GM18907 (cell line): ENCODE results near the gene RPL10L.

Experiments
- ATAC-seq: cut with Tn5 transposase; IDR thresholded peaks from one replicate; pipeline ENCODE4 v1.9.1; 2021; ENCODE audit warnings: mild to moderate bottlenecking, moderate library complexity; ENCODE audit not compliant: unreplicated experiment

Gene RPL10L

DNA sequence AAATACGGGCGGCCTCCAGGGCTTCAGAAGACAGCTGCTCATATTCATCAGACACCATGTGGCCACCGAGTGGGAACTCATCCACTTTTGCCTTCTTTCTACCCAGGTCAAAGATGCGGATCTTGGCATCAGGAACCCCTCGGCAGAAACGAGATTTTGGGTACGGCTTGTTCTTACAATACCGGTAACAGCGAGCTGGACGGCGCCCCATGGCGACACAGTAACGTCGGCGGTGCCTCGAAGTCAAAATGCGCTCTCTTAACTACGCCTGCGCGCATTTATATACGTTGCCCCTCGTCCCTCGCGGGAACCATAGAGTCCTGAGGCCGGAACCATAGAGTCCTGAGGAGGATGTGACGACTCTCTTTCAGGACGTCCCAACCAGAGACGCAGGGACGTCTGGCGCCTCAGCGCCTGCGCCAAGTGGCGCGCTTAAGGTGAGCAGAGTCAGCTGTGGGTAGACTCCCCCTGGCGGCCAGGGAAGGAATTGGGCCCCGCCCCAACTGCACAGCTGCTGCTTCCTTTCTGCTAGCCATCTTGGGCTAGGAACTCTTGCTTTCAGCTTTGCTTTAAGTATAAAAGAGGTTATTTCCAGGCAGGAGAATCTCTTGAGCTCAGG lies at the start of gene RPL10L:
RPL10L (minus strand) TSS at position 256 of the 619 bp plus-strand sequence; CDS start at position 211, 45 bp downstream.
- no peak for ATAC-seq

DNA sequence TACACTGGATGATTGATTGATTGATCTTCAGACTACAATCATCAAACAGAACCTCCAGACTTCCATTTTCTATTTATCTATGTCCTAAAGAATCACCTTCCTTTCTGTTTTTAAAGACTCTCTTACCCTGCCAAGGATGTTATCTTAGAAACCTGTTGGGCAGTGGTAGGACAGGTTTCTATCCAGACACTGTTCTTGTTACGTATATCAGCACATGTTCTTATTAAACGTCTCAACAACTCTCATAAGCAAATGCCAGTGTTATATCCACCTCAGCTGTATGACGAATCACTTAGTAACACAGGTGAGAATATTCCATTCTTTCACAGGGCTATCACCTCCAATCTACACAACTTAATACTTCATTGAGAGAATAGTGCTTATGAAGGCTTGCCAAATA lies 40.2 kb upstream of the RPL10L start:
- ATAC-seq = no peak

DNA sequence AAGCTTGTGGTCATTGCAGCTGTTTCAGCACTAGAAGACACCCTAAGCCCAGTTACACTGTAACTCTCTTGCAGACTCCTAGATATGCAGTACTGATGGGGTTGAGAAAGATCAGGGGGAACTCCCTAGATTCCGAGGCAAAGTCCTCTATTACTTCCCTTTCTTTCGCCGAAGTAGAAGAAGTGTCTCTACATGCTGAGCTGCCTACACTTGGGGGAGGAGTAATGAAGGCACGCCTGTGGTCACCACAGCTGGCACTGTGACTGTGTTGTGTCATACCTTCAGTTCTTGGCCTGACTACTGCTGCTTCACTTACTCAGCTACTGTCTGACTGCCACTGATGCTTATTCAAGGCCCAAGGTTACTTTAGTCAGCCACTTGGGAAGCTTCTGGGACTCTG lies 35.1 kb upstream of the RPL10L start:
- no peak for ATAC-seq

DNA sequence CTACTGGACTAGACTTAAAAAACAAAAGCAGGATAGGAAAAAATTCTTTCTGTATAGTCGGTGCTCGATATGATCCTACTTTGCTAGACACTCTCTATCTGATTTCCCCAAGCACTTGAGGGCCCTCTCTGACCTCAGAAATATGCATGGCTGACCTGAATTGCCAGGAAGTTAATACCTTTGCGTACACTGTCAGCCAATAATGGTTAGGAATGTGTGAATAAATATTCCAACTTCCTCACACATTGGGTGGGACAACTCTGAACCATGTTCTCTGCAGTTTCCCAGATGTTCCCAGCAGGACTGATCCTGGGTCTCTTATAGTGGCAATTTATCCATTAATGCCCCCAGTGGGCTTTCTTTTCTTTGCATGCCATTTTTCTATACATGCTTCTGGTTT lies 20.5 kb upstream of the RPL10L start:
- ATAC-seq = no peak

DNA sequence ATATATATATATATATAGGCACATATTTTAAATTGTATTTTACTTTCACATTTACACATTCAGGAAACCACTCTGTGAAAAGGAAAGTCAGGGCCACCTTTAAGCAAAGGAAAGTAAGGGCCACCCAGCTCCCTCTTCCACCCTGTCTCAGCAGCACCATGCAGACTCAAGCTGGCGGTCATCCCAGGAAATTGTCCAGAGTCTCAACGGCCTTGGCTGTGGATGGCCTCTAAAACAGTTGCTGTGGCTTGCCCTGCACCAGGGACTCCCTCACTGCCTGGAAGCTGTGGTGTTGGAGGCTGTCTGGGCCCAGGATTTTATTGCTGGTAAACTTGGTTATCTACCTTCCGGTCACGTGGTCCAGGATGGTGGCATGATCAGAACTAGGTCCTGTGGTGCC lies 11.8 kb upstream of the RPL10L start:
- no peak for ATAC-seq

DNA sequence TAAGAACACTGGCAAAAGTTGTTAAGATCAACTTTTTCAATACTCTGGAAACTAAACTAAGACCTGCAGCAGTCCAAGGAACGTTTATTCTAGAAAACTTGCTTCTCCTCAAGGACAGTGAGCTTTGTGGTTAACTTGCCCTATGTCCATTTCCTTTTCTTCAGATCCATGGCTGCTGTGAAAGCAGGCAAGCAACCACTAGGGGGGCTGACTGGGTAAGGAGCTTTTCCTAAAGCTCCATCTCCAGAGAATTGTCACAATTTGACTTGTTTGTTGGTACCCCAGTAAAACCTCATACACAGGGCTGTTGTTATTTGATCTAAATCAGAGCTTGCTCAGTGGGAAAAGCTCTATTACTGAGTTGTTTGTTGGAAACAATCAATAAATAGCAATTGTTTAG lies 10.1 kb upstream of the RPL10L start:
- ATAC-seq = no peak

DNA sequence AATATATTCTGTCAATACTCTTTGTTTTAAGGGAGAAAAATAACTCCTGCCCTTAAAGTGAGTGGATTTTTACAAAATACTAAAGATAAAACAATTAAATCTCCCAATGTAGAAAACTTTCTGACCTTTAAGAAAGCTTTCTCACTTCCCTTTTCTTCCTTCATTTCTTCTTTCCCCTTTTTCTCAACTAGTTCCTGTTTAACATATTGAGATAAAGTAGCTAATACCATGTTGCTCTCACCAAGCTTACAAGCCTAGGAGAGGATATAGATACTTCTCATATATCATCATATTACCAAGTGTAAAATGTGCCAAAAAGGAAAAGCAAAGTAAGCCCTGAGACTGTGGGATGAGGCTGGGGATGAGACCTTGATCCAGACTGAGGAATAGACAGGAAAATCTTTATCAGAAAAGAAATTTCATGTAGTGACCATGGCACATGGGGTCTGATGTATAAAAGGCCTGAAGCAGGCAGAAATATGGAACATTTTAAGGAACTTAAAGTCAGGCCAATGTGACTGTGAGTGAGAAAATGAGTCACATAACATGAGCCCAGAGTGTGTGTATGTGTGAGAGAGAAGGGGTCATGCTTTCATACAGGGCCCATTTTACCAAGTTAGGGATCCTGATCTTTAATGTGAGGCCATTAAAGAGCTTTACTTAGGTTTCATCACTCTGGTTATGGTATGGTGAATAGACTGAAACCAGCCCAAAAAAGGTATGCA lies 1.6 kb upstream of the RPL10L start:
- no peak for ATAC-seq

DNA sequence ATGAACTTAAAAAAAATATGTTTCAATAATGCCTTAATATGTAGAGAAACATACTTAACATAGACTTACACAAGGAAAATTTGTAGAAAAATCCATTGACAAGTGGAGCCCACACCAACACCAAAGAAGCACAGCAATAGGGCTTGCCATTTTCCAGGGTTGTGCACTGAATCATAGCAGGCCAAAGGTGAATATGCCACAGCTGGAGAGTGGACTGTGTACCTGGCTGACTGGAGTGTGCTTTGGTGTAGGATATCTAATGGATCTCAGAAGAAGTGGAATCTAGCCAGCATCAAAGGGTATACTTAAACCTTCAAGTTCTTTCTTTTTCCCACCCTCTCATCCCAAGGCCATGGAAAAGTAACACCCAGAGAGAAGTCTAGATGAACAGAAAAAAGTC lies 4.8 kb downstream of the RPL10L start:
- ATAC-seq = no peak

DNA sequence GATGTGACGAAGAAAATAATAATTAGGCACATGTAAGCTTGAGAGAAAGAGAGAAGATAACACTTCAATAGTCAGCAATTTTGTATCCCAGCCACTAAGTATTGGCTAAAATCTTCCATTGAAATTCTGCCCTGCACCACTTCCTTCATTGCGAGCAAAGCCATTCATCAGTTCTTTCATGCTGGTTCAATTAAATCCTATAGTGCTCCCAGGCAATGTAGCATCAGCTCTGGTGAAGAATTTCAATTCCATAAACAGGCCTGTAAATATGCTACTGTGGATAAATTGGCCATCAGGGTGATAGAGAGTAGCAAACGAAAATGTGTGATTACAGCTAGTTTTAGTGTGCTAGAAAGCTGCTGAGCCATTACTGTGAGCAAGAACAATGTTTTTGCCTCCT lies 24.7 kb downstream of the RPL10L start:
- ATAC-seq = no peak
